Measurements from ENCODE around the gene EPS15.
"Not testable (repeated sequence)": the region's sequence is repeated elsewhere in the genome, so short reads cannot be mapped to it uniquely, and the experiment has no call there.

EPS15 gene

DNA sequence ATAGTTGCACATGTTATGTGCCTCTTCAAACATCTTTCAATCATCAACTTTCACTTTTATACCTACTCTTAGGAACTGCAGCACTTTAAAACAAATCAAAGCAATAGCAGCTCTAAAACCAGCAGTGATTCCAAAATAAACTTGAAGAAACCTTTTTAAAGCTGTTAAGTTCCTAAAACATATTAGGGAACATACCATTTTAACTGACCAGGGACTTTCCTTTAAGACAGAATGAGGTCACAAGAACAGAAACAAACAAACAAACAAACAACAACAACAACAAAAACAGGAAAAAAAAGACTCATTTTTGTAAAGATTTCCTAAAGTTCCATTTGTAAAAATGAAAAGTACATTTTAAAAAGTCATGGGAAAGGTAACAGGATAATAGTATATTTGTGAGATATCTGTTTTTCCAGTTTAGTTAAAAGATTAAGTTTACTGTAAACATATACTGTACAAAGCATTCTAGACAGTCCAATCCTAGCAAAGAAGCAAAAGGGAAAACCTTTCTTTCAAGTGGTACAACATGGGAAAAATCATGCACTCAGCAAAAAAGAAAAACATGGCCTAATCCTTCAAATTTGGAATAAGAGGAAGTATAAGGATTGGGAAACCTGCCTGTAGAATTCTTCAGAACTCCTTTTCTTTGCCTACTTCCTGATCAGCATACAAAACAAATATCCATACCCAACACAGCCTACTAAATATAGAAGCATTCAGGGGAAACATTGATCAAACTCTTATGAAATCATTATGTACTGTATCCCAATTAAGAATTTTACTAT is 45.5 kb downstream of the EPS15 start:
- Histone ChIP-seq H3K36me3 (peaks cover 13 to 18% (median 18%) of the 10 kb centered on the region in 3 donors), H3K4me1 (peaks cover 0 to 26% (median 16%) of the 10 kb centered on the region in 4 donors), H3K27me3 (no peaks in the 10 kb centered on the region), H3K4me3 (no peak overlapping the region), H3K27ac (peak overlapping the region; percentile 3 to 45), H3K9me3 (no peaks in the 10 kb centered on the region)
- DNase-seq = no peak
- intact Hi-C loops (cut with DNase I; ENCODE audit: low total_unique reads) = no loop called here
- TF ChIP-seq, protein P1, sequence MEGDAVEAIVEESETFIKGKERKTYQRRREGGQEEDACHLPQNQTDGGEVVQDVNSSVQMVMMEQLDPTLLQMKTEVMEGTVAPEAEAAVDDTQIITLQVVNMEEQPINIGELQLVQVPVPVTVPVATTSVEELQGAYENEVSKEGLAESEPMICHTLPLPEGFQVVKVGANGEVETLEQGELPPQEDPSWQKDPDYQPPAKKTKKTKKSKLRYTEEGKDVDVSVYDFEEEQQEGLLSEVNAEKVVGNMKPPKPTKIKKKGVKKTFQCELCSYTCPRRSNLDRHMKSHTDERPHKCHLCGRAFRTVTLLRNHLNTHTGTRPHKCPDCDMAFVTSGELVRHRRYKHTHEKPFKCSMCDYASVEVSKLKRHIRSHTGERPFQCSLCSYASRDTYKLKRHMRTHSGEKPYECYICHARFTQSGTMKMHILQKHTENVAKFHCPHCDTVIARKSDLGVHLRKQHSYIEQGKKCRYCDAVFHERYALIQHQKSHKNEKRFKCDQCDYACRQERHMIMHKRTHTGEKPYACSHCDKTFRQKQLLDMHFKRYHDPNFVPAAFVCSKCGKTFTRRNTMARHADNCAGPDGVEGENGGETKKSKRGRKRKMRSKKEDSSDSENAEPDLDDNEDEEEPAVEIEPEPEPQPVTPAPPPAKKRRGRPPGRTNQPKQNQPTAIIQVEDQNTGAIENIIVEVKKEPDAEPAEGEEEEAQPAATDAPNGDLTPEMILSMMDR (IDR thresholded peaks at IDR 0.05) = no peak

DNA sequence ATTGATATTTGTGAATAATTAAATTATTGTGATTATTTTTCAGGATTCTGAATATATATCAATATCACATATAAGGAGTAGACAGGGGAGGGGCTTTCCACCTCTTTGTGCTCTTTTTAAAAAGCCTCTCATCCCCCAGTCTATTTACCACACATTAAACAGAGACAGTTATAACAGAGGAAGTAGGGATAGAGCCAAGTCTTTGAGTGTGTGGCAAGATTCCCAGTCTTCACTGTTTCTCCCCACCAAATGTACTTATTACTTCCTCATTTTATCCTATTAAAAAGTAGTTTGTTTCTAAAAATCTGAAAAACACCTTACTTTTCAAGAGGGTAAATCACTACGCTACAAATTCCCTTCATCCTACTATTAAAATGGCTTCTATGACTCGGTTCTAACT is 46.7 kb downstream of the EPS15 start:
- no peak for DNase-seq
- H3K9me3 ChIP-seq = no peaks in the 10 kb centered on the region
- H3K4me1 ChIP-seq = peaks cover 0 to 26% (median 16%) of the 10 kb centered on the region in 4 donors
- intact Hi-C loops (cut with DNase I; ENCODE audit: low total_unique reads) = no loop called here
- H3K36me3 ChIP-seq = peaks cover 13 to 30% (median 18%) of the 10 kb centered on the region in 3 donors
- H3K27ac ChIP-seq = peak overlapping the region in 1 of 2 donors; percentile 45
- H3K4me3 ChIP-seq = no peak overlapping the region
- H3K27me3 ChIP-seq = no peaks in the 10 kb centered on the region
- TF ChIP-seq, protein P1 (IDR thresholded peaks at IDR 0.05) = no peak

DNA sequence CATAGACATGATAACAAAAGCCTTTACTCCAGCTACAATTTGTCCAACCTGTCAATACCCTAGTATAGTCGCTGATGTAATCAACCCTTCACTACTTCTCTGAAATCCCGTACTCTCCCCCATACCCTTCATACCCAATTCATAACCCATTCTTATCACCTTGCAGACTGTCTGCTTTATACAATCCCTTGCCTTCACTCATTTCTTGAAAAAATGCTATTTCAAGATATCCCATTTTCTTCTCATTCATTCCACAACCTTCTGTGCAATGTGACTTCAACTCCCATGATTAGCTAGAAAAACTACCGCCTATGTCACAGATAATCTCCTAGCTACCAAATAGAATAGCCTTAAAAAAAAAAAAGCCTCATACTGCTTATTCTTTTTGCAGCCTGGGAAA is 49.5 kb downstream of the EPS15 start:
- H3K36me3 ChIP-seq = peaks cover 13 to 41% (median 24%) of the 10 kb centered on the region in 3 donors
- H3K4me3 ChIP-seq = no peak overlapping the region
- TF ChIP-seq, protein P1 (IDR thresholded peaks at IDR 0.05) = no peak
- H3K4me1 ChIP-seq = peaks cover 0 to 26% (median 16%) of the 10 kb centered on the region in 4 donors
- no peak overlapping the region for H3K27ac ChIP-seq
- intact Hi-C loops (cut with DNase I; ENCODE audit: low total_unique reads) = no loop called here
- H3K27me3 ChIP-seq = no peaks in the 10 kb centered on the region
- H3K9me3 ChIP-seq = no peaks in the 10 kb centered on the region
- no peak for DNase-seq

DNA sequence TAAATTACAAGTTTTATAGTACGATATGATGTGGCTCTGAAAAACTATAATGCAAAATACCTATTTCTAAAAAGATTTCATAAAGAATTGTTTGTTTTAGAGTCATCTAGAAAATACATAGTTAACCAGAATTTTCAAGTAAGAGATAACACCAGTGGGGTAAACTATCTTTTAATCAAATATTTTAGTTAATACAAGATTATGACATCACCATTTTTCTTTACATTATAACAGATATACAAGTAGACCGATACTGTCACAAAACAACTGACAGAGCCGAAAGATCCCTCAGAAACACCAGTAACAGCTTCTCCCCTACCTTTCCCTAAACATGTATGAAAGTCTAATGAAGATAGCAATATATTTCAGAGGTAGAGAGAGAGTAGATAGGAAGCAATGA is 54.2 kb downstream of the EPS15 start:
- H3K36me3 ChIP-seq = peaks cover 22 to 69% (median 26%) of the 10 kb centered on the region in 3 donors
- no peak for DNase-seq
- H3K9me3 ChIP-seq = no peaks in the 10 kb centered on the region
- intact Hi-C loops (cut with DNase I; ENCODE audit: low total_unique reads) = no loop called here
- TF ChIP-seq, protein P1 (IDR thresholded peaks at IDR 0.05) = no peak
- no peaks in the 10 kb centered on the region for H3K27me3 ChIP-seq
- H3K4me1 ChIP-seq = no peaks in the 10 kb centered on the region
- H3K27ac ChIP-seq = no peak overlapping the region
- H3K4me3 ChIP-seq = no peak overlapping the region

DNA sequence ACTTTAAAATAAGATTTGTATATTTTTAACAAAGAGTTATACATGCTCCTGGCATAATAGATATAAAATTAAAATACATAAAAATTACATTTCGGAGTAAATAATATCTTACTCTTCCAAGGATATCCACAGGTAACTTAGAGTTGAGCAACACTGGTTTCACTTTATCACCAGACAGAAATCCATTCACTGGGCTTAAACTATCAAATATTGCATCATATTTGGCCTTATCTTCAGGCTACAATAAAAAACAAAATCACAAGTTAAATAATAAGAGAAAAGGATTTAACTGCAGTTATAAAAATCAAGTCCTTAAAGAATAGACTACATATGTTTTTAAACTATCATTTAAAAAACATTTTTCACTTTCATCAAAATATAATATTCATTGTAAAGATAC is 55.5 kb downstream of the EPS15 start:
- Histone ChIP-seq H3K4me3 (no peak overlapping the region), H3K9me3 (no peaks in the 10 kb centered on the region), H3K4me1 (no peaks in the 10 kb centered on the region), H3K27me3 (no peaks in the 10 kb centered on the region), H3K27ac (no peak overlapping the region), H3K36me3 (peaks cover 30 to 75% (median 31%) of the 10 kb centered on the region in 3 donors)
- intact Hi-C loops (cut with DNase I; ENCODE audit: low total_unique reads) = no loop called here
- TF ChIP-seq, protein P1 (IDR thresholded peaks at IDR 0.05) = no peak
- no peak for DNase-seq

DNA sequence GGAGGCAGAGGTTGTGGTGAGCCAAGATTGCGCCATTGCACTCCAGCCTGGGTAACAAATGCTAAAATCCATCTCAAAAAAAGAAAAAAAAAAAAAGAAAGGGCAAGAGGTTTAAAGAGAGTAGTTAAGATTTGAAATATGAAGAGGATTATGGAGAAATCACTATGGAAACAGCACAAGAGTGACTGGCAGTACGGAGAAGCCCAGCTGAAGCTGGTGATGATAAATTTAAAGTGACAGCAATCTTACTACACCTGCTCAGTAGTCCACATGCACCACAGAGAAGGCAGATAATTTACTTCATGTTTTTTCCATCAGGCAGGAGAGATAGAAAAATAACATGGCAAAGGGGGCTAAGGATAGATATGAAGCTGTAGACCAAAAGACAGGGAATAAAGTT is 56.8 kb downstream of the EPS15 start:
- H3K9me3 ChIP-seq; H3K4me1 ChIP-seq; DNase-seq; H3K27me3 ChIP-seq; H3K4me3 ChIP-seq; H3K27ac ChIP-seq; intact Hi-C loops (cut with DNase I; ENCODE audit: low total_unique reads): not testable (repeated sequence)
- H3K36me3 ChIP-seq = peaks cover 36 to 67% (median 38%) of the 10 kb centered on the region in 3 donors
